Skeletal muscle satellite cell (primary cell): ENCODE measurements around the gene PABPN1L. TPM values are rescaled to one million over a fixed set of nuclear protein-coding genes. Genes with fewer than 3 reads are reported as not detected.

ENCODE experiments used
- H3K27me3 ChIP-seq: 2 replicates; pipeline ENCODE4 v1.7.0; 2013; ENCODE audit warnings: low read length; ENCODE audit not compliant: control insufficient read depth, insufficient read depth
- H3K36me3 ChIP-seq: 2 replicates; pipeline ENCODE4 v1.7.0; 2013; ENCODE audit warnings: mild to moderate bottlenecking, control low read depth, low read length; ENCODE audit not compliant: insufficient read depth
- H3K4me1 ChIP-seq: 2 replicates; pipeline ENCODE4 v1.7.0; 2013; ENCODE audit warnings: low read length; ENCODE audit not compliant: control insufficient read depth, insufficient read depth
- H3K4me2 ChIP-seq: 2 replicates; pipeline ENCODE4 v1.7.0; 2013; ENCODE audit warnings: mild to moderate bottlenecking, low read length
- H3K4me3 ChIP-seq: 2 replicates; pipeline ENCODE4 v1.7.0; 2013; ENCODE audit warnings: low read length
- H3K9ac ChIP-seq: 2 replicates; pipeline ENCODE4 v1.7.0; 2013; ENCODE audit warnings: mild to moderate bottlenecking, low read depth, low read length, moderate library complexity
- H3K9me3 ChIP-seq: replicated peaks from 2 replicates; pipeline ENCODE4 v1.7.0; 2013; ENCODE audit warnings: mild to moderate bottlenecking, control low read depth, low read length
- total RNA-seq: library from RNA; depleted of rRNA; stranded (reverse); fragments of >200 nt; gene quantifications from 2 replicates; pipeline ENCODE4 v1.2.3, GENCODE V29; 2012; rRNA removed

Gene PABPN1L
- not detected in 2 replicates for total RNA-seq

- no peaks in the 10 kb centered on the region for H3K4me1 ChIP-seq
- no peak within 1 kb of the TSS for H3K4me3 ChIP-seq
- H3K36me3 ChIP-seq: peaks cover 3% of the 10 kb centered on the region
- no peak within 1 kb of the TSS for H3K4me2 ChIP-seq
- peaks cover 30% of the 10 kb centered on the region for H3K27me3 ChIP-seq
- no peak within 1 kb of the TSS for H3K9ac ChIP-seq
- no peaks in the 10 kb centered on the region for H3K9me3 ChIP-seq
Observed at GRCh38 chr16:88866151-88866920, at the start of gene PABPN1L. TSS of gene PABPN1L (minus strand) at chr16:88866660. CDS start at chr16:88866606, 54 bp downstream.

GRCh38 chr16:88915639-88916327, 49.3 kb upstream of the PABPN1L start:
- H3K4me2 ChIP-seq: no peak overlapping the region
- H3K9ac ChIP-seq: no peak overlapping the region
- H3K4me3 ChIP-seq: no peak overlapping the region
- no peaks in the 10 kb centered on the region for H3K9me3 ChIP-seq
- no peaks in the 10 kb centered on the region for H3K36me3 ChIP-seq
- peaks cover 3% of the 10 kb centered on the region for H3K4me1 ChIP-seq
- peaks cover 26% of the 10 kb centered on the region for H3K27me3 ChIP-seq

- no peaks in the 10 kb centered on the region for H3K9me3 ChIP-seq
- H3K4me1 ChIP-seq: no peaks in the 10 kb centered on the region
- H3K9ac ChIP-seq: no peak overlapping the region
- no peak overlapping the region for H3K4me3 ChIP-seq
- no peak overlapping the region for H3K4me2 ChIP-seq
- peaks cover 35% of the 10 kb centered on the region for H3K27me3 ChIP-seq
- no peaks in the 10 kb centered on the region for H3K36me3 ChIP-seq
Observed at GRCh38 chr16:88914750-88915368, 48.4 kb upstream of the PABPN1L start.

- Histone ChIP-seq H3K36me3 (no peaks in the 10 kb centered on the region), H3K9ac (no peak overlapping the region), H3K4me2 (no peak overlapping the region), H3K27me3 (peaks cover 42% of the 10 kb centered on the region), H3K4me3 (no peak overlapping the region), H3K9me3 (no peaks in the 10 kb centered on the region), H3K4me1 (no peaks in the 10 kb centered on the region)
Observed at GRCh38 chr16:88913870-88914269, 47.4 kb upstream of the PABPN1L start.

GRCh38 chr16:88913001-88913612, 46.6 kb upstream of the PABPN1L start:
- Histone ChIP-seq H3K9me3 (no peaks in the 10 kb centered on the region), H3K27me3 (peaks cover 47% of the 10 kb centered on the region), H3K4me1 (no peaks in the 10 kb centered on the region), H3K9ac (no peak overlapping the region), H3K4me2 (no peak overlapping the region), H3K4me3 (no peak overlapping the region), H3K36me3 (no peaks in the 10 kb centered on the region)

GRCh38 chr16:88912556-88912955, 46.1 kb upstream of the PABPN1L start:
- Histone ChIP-seq H3K4me3 (no peak overlapping the region), H3K4me1 (no peaks in the 10 kb centered on the region), H3K9ac (no peak overlapping the region), H3K27me3 (peaks cover 47% of the 10 kb centered on the region), H3K9me3 (no peaks in the 10 kb centered on the region), H3K4me2 (no peak overlapping the region), H3K36me3 (no peaks in the 10 kb centered on the region)

GRCh38 chr16:88911946-88912310, 45.5 kb upstream of the PABPN1L start:
- H3K4me2 ChIP-seq: no peak overlapping the region
- no peak overlapping the region for H3K9ac ChIP-seq
- H3K4me3 ChIP-seq: no peak overlapping the region
- H3K36me3 ChIP-seq: no peaks in the 10 kb centered on the region
- peaks cover 47% of the 10 kb centered on the region for H3K27me3 ChIP-seq
- H3K4me1 ChIP-seq: no peaks in the 10 kb centered on the region
- H3K9me3 ChIP-seq: no peaks in the 10 kb centered on the region

GRCh38 chr16:88911136-88911945, 44.9 kb upstream of the PABPN1L start:
- H3K27me3 ChIP-seq: peaks cover 45% of the 10 kb centered on the region
- no peak overlapping the region for H3K4me2 ChIP-seq
- H3K9ac ChIP-seq: no peak overlapping the region
- no peaks in the 10 kb centered on the region for H3K4me1 ChIP-seq
- H3K36me3 ChIP-seq: no peaks in the 10 kb centered on the region
- no peaks in the 10 kb centered on the region for H3K9me3 ChIP-seq
- no peak overlapping the region for H3K4me3 ChIP-seq

GRCh38 chr16:88910284-88911135, 44.0 kb upstream of the PABPN1L start:
- H3K9ac ChIP-seq: no peak overlapping the region
- no peak overlapping the region for H3K4me2 ChIP-seq
- no peak overlapping the region for H3K4me3 ChIP-seq

GRCh38 chr16:88909431-88910210, 43.2 kb upstream of the PABPN1L start:
- Histone ChIP-seq H3K4me3 (no peak overlapping the region), H3K27me3 (peaks cover 47% of the 10 kb centered on the region), H3K4me2 (no peak overlapping the region), H3K4me1 (no peaks in the 10 kb centered on the region), H3K9me3 (no peaks in the 10 kb centered on the region), H3K9ac (no peak overlapping the region), H3K36me3 (no peaks in the 10 kb centered on the region)

More at GRCh38 chr16:88910284-88911135, 44.0 kb upstream of the PABPN1L start:
- no peaks in the 10 kb centered on the region for H3K36me3 ChIP-seq
- peaks cover 45% of the 10 kb centered on the region for H3K27me3 ChIP-seq
- H3K4me1 ChIP-seq: no peaks in the 10 kb centered on the region
- H3K9me3 ChIP-seq: no peaks in the 10 kb centered on the region
